ENCODE measurements around the gene IMMP2L. TPM values are rescaled to one million over a fixed set of nuclear protein-coding genes. Genes with fewer than 3 reads are reported as not detected.

The IMMP2L gene
- total and polyA plus RNA-seq, 2 of the 8 experiments (the other 6 are each of a cell fraction or from before 2014, with no cell fraction given): 2.3 to 10.1 TPM

DNA sequence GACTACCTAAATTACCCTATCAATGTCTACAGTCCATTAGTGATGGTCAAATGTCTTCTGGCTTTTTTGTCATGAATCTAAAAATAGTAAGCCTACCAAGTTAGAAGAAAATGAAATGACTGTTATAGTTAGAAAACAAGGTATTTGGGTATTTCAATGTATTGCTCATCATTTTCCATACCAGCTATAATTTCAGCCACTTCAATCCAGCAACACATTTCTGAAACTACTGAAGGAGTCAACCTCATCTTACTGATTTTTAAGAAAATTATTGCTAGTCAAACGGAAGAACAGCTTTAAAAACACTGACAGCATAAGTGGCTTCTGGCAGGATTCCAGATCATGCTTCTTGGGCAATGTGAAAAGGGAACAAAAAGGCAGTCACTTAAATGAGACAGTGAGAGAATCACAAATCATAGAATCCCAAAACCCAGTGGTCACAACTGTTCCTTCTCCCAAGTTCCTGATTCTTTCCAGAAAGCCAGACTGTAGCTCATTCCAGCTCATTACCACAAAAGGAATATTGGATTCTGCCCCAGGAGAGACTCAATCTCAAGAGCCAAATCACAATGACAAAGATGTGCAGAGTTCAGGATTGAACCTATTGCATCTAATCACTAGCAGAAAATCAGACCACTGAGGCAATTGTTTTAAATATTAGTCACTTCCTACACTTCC, 532.6 kb downstream of the IMMP2L start:
- Histone ChIP-seq H3K56ac (replicated peaks; ENCODE audit: insufficient read length, low read depth, low read length) (no peak overlapping the region), H2AK5ac (ENCODE audit: low read depth, low read length) (no peak overlapping the region), H2AFZ (ENCODE audit: low read length) (no peak overlapping the region), H3K4me1 (replicated peaks in 1 of 4; ENCODE audit: control insufficient read depth in 3 of 4, insufficient read depth in 4 of 4, low read length in 3 of 4) (peaks cover 0 to 9% (median 3%) of the 10 kb centered on the region in 4 experiments; a peak in 5 of 7 replicates), H4K20me1 (replicated peaks in 1 of 2; ENCODE audit: control insufficient read depth in 1 of 2, insufficient read depth in 2 of 2, low read length in 2 of 2) (no peaks in the 10 kb centered on the region), H2BK12ac (ENCODE audit: low read depth, low read length) (no peak overlapping the region), H2BK120ac (replicated peaks; ENCODE audit: low read depth, low read length) (no peak overlapping the region), H3K27ac (ENCODE audit: low read depth, low read length) (no peak overlapping the region), H3K23ac (ENCODE audit: insufficient read length) (no peak overlapping the region), H3K36me3 (ENCODE audit: control insufficient read depth in 2 of 4, insufficient read depth in 4 of 4, low read length in 3 of 4) (no peaks in the 10 kb centered on the region), H3K79me1 (ENCODE audit: low read depth, low read length) (no peaks in the 10 kb centered on the region), H4K5ac (ENCODE audit: insufficient read length, low read depth, low read length) (no peak overlapping the region), H2BK15ac (ENCODE audit: low read length) (no peak overlapping the region), H3K4me3 (ENCODE audit: extremely low read depth in 1 of 4, insufficient read depth in 2 of 4, low read depth in 3 of 4, low read length in 4 of 4) (no peak overlapping the region), H2BK20ac (ENCODE audit: low read length) (no peak overlapping the region), H3K4me2 (ENCODE audit: insufficient read depth in 1 of 2, low read depth in 2 of 2, low read length in 2 of 2) (no peak overlapping the region), H3K27me3 (replicated peaks in 1 of 4; ENCODE audit: control insufficient read depth in 3 of 4, extremely low read depth in 1 of 4, insufficient read depth in 3 of 4, low read length in 3 of 4) (no peaks in the 10 kb centered on the region), H3K79me2 (ENCODE audit: control insufficient read depth in 1 of 2, insufficient read depth in 2 of 2, low read length in 2 of 2) (no peaks in the 10 kb centered on the region), H3K4ac (replicated peaks; ENCODE audit: insufficient read length, low read depth, low read length) (no peak overlapping the region), H4K8ac (ENCODE audit: extremely low read depth, insufficient read depth, low read length) (no peak overlapping the region), H3K18ac (ENCODE audit: extremely low read depth, low read length) (no peak overlapping the region), H4K91ac (replicated peaks; ENCODE audit: insufficient read length, low read length) (no peak overlapping the region), H3K23me2 (ENCODE audit: low read depth, low read length) (no peaks in the 10 kb centered on the region), H3K9ac (replicated peaks in 1 of 4; ENCODE audit: extremely low read depth in 1 of 4, low read depth in 3 of 4, low read length in 3 of 4) (no peak overlapping the region), H3K9me3 (ENCODE audit: insufficient read depth in 2 of 2, low read depth in 1 of 2, low read length in 1 of 2) (no peaks in the 10 kb centered on the region), H2BK5ac (ENCODE audit: low read depth, low read length) (no peak overlapping the region), H3K14ac (ENCODE audit: insufficient read length) (no peak overlapping the region)
- POLR2A ChIA-PET (ENCODE audit: partially characterized antibody): no interaction called here
- FAIRE-seq (no peak), DNase-seq (ENCODE audit: low read depth in 1 of 2, low spot score in 2 of 2) (no peak)
- 80% methylated on average over 1 of the region's 1 CpG; no CpG with 5 or more reads in 1 of the 2 experiments for WGBS, 2 experiments (ENCODE audit: extremely low coverage in 1 of 2, insufficient coverage in 1 of 2, insufficient read length in 1 of 2, insufficient replicate concordance in 2 of 2, low coverage in 1 of 2, low lambda C conversion rate in 2 of 2, missing lambda C conversion rate in 1 of 2)
- CTCF ChIA-PET (ENCODE audit: partially characterized antibody): interaction anchor here (1.2 kb wide), 1 partner anchor 13 kb away, joined by 3 read pairs; no protein-coding TSS in a partner anchor
- TF ChIP-seq, protein P1, sequence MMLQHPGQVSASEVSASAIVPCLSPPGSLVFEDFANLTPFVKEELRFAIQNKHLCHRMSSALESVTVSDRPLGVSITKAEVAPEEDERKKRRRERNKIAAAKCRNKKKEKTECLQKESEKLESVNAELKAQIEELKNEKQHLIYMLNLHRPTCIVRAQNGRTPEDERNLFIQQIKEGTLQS (IDR thresholded peaks at IDR 0.05; ENCODE audit: insufficient read depth, low read depth, low read length): no peak
- TF ChIP-seq KDM5A (IDR thresholded peaks at IDR 0.05; ENCODE audit: low read length) (no peak), HDAC2 (IDR thresholded peaks at IDR 0.05; ENCODE audit: borderline replicate concordance in 1 of 2, low read depth in 2 of 2, low read length in 2 of 2) (no peak), SP2 (IDR thresholded peaks at IDR 0.05; ENCODE audit: low read length) (no peak), BCL11A (IDR thresholded peaks at IDR 0.05; ENCODE audit: low read depth in 2 of 2, low read length in 2 of 2) (no peak), EZH2 (IDR thresholded peaks at IDR 0.05; ENCODE audit: low read depth, low read length, severe bottlenecking) (no peak), CHD2 (IDR thresholded peaks at IDR 0.05; ENCODE audit: low read length) (no peak), TEAD4 (IDR thresholded peaks at IDR 0.05; ENCODE audit: low read depth, low read length) (no peak), RAD21 (IDR thresholded peaks at IDR 0.05 in 1 of 2, conservative IDR thresholded peaks at IDR 0.05 in 1 of 2; ENCODE audit: low read depth in 2 of 2, low read length in 2 of 2) (no peak), KDM1A (IDR thresholded peaks at IDR 0.05; ENCODE audit: borderline replicate concordance, low read length) (no peak), EGR1 (IDR thresholded peaks at IDR 0.05; ENCODE audit: borderline replicate concordance, low read depth, low read length) (no peak)
- TF ChIP-seq, protein P2, sequence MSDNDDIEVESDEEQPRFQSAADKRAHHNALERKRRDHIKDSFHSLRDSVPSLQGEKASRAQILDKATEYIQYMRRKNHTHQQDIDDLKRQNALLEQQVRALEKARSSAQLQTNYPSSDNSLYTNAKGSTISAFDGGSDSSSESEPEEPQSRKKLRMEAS (IDR thresholded peaks at IDR 0.05): no peak

Data from H1 (cell line).